Stimulated activated naive CD8-positive, alpha-beta T cell treated with anti-CD3 and anti-CD28 coated beads, Interleukin-15, Interleukin-2, amounts not matched to agents 100 U/mL and 50 U/mL, for 24 hours (primary cell): ENCODE measurements around the gene RNF181.
"Not testable (repeated sequence)": the region's sequence is repeated elsewhere in the genome, so short reads cannot be mapped to it uniquely, and the experiment has no call there.

Source experiments
- ATAC-seq: fragments of 150-1000 bp; cut with Tn5 transposase; one replicate; pipeline ENCODE4 v1.10.0; 2021
- DNase-seq: peaks from one replicate; pipeline ENCODE4 v3.0.0; 2021

The RNF181 gene

GRCh38 chr2:85577386-85578242 is 17.9 kb upstream of the RNF181 start, which contains the start of gene VAMP8:
VAMP8 (plus strand) TSS chr2:85577586; CDS start chr2:85577647, 61 bp downstream.
- ATAC-seq (peak; percentile 77), DNase-seq (peak; percentile 74)

GRCh38 chr2:85578243-85579180 is 17.0 kb upstream of the RNF181 start:
- peak; percentile 47 for ATAC-seq
- DNase-seq, result peak; percentile 43

- ATAC-seq (no peak), DNase-seq (no peak)
These were observed 16.1 kb upstream of the RNF181 start for GRCh38 chr2:85579266-85579935.

- ATAC-seq (no peak), DNase-seq (no peak)
These were observed 15.3 kb upstream of the RNF181 start for GRCh38 chr2:85580206-85580605.

GRCh38 chr2:85582492-85582891 is 13.1 kb upstream of the RNF181 start:
- ATAC-seq (no peak), DNase-seq (no peak)

- no peak for DNase-seq
These were observed 11.7 kb upstream of the RNF181 start for GRCh38 chr2:85583667-85584353.

GRCh38 chr2:85584354-85584856 is 11.1 kb upstream of the RNF181 start, which contains the start of gene VAMP5:
VAMP5 (plus strand) TSS chr2:85584431; CDS start chr2:85584491, 60 bp downstream.
- DNase-seq (peak; percentile 59), ATAC-seq (peak; percentile 47)

More at GRCh38 chr2:85583667-85584353, 11.7 kb upstream of the RNF181 start:
- ATAC-seq, result peak; percentile 21

- ATAC-seq (peak; percentile 72), DNase-seq (no peak)
These were observed 10.4 kb upstream of the RNF181 start for GRCh38 chr2:85584857-85585780.

- DNase-seq, result no peak
- ATAC-seq, result no peak
These were observed 9.8 kb upstream of the RNF181 start for GRCh38 chr2:85585781-85586105.

- no peak for ATAC-seq
- DNase-seq, result no peak
These were observed 7.3 kb upstream of the RNF181 start for GRCh38 chr2:85588236-85588635.

GRCh38 chr2:85588645-85589044 is 6.9 kb upstream of the RNF181 start:
- ATAC-seq (no peak), DNase-seq (no peak)

- ATAC-seq (no peak), DNase-seq (no peak)
These were observed 6.4 kb upstream of the RNF181 start for GRCh38 chr2:85589181-85589580.

GRCh38 chr2:85589982-85590791 is 5.4 kb upstream of the RNF181 start:
- DNase-seq (no peak), ATAC-seq (no peak)

GRCh38 chr2:85590950-85591349 is 4.6 kb upstream of the RNF181 start:
- no peak for ATAC-seq
- DNase-seq, result no peak

GRCh38 chr2:85591563-85591962 is 4.0 kb upstream of the RNF181 start:
- DNase-seq, result no peak

GRCh38 chr2:85592299-85592698 is 3.2 kb upstream of the RNF181 start:
- not testable (repeated sequence) for DNase-seq, ATAC-seq

More at GRCh38 chr2:85591563-85591962, 4.0 kb upstream of the RNF181 start:
- no peak for ATAC-seq

- ATAC-seq (no peak), DNase-seq (no peak)
These were observed 2.5 kb upstream of the RNF181 start for GRCh38 chr2:85593023-85593422.

GRCh38 chr2:85594715-85595300 is 737 bp upstream of the RNF181 start:
- ATAC-seq, result no peak

GRCh38 chr2:85596026-85596333 is 435 bp downstream of the RNF181 start:
- peak; percentile 5 for ATAC-seq
- peak; percentile 46 for DNase-seq

More at GRCh38 chr2:85594715-85595300, 737 bp upstream of the RNF181 start:
- no peak for DNase-seq
